GM21737 (cell line): ENCODE measurements around the gene MAN1A1.

ENCODE experiments used
- ATAC-seq: cut with Tn5 transposase; IDR thresholded peaks from one replicate; pipeline ENCODE4 v1.9.1; 2021; ENCODE audit warnings: mild to moderate bottlenecking, moderate library complexity; ENCODE audit not compliant: unreplicated experiment

The MAN1A1 gene

DNA sequence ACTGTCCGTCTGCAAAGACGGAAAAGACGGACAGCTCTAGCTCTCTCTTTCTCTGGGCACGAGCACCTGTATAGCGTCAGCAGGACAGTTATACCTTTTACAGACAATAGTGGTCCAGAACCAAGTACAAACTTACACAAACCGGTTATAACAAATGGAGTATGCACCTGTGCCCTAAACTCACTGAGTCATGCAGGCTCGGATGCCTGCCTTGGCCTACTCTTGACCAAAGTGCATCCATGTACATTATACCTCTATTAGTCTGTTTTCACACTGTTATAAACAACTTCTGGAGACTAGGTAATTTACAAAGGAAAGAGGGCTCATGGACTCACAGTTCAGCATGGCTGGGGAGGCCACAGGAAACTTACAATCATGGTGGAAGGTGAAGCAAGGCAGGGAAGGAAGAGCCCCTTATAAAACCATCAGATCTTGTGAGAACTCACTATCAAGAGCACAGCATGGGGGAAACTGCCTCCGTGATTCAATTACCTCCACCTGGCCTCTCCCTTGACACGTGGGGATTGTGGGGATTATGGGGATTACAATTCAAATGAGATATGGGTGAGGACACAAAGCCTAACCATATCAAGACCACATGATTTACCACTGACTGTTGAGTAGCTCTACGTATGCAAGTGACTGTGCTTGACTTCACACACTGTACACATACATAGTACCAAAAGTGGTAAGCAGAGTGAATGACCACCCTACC, 23.1 kb downstream of the MAN1A1 start:
- ATAC-seq, result no peak

DNA sequence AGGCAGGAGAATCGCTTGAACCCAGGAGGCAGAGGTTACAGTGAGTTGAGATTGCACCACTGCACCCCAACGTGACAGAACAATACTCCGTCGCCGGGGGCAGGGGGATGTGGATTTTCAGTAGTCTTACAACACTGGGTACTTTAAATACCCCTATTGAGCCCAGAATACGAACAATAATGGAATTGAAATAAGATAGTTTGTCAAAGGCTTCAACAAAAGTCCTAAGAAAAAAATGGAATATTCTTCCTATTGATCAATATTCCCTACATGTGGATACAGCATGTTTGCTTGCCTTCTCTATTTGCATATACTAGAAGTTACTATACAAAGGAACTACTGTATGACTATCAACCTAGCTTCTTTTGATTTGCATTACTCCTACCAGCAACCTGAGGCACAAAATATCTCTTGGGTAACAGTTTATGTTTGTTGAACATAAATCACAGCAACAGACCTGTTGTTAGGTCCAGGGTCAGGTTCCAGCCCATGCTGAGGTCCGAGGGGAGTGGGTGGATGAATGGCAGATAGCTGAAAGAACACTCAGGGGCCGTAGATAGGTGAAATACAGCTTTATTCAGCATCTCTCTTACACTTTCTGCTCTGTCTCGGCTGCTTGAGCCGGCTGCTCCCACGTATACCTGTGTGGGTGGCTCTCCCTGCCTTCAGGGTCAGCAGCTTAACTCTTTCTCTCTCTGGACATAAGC, 23.8 kb downstream of the MAN1A1 start:
- ATAC-seq, result no peak

DNA sequence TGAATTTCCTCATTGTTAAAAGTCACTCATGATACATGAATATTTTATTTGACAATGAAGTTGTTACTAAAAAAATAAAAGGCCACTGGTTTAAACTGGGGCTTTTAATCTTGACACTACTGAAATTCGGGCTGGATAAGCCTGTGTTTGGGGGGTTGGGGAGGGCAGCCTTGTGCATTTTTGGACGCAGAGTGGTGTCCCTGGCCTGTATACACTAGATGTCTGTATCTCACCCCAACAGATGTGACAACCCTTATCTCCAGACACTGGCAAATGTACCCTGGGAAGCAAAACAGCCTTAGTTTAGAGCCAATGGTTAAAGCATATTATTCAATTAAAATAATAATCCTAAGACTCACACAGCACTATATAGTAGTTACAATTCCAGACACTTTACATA, 24.8 kb downstream of the MAN1A1 start:
- ATAC-seq, result no peak

DNA sequence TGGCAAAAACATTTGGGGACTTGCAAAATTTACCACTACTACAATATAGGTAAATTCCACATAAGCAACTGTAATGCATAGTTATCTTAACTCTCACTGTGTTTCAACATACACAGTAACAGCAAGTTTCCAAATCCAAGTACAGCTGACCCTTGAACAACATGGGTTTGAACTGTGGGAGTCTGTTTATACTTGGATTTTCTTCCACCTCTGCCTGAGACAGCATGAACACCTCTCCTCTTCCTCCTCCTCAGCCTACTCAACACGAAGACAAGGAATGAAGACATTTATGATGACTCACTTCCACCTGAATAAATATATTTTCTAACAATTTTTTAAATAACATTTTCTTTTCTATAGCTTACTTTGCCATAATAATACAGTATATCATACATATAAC, 25.6 kb downstream of the MAN1A1 start:
- no peak for ATAC-seq

DNA sequence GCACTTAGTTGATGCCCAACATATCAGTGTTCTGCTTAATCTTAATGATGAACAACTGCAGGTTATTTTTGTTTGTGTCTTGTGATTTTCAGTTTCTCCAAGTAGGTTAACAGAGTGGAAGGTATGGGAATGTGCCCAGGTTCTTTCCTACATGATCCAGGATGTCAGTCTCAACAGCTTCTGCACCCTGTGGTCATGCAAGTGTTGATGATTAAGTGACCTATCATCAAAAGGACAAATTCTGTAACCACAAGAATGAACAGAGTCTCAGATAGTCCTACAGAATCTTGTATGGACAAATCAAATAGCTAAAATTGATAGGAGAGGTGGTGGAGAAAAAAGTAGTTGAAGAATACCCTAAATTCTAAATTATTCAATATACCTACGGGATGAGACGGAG, 26.1 kb downstream of the MAN1A1 start:
- no peak for ATAC-seq

DNA sequence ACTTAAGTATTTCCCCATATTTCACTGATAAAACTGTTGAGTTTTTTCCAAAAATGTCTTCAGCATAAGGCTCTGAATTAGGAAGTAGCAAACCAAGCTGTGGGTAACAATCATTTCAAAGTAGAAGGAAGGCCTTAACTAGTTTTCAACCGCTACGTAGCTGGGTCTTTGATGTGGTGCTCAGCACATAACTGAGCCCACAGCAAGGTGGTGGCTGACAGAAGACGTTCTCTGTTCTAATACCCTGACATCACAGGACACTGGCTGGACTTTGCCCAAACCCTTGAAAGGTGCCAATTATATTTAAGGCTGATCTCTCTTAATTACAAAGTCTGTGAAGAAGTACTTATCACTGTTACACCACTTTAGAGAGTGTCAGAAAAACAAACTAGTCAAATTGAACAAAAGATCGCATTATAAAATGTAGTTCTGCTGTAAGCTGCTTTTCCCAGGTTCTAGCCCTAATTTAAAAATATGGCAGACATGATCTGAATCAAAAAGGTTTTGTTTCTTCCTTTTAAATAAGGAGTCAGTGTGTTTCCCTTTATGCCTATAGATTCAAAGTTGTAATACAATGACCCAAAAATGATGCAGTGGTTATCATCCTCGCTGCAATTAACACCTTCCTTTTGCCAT, 26.7 kb downstream of the MAN1A1 start:
- ATAC-seq, result no peak

DNA sequence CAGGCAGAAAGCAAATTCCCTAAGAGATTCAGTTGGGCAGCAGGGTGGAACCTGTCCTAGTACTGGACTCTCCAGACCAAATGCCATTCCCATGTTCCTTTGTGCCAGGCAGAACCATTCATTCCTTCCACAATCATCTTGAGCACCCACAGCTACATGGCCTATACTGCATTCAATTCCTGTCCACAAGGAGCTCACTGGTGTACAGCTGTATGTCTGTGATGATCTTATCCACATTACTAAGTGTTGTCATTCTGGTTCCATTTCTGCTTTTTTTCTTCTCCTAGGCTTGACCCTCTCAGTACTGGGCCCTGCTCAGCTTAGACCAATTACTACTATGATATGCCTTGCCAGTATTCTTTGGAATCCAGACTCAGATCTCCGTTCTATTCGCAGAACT, 27.5 kb downstream of the MAN1A1 start:
- no peak for ATAC-seq

DNA sequence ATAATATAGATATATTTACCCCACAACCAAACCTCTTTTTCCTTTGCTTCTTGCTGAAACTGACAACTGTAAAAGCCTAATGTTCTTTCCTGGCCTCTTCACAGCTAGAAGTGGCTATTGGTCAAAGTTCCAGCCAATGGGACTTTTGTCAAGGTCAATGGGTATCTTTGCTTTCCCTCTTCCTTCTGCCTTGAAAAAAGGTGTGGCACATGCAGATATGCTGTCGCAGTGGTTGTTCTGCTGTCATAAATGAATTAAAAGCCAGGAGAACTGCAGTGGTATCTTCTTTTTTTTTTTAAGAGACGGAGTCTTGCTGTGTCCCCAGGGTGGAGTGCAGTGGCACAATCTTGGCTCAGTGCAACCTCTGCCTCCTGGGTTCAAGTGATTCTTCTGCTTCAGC, 29.9 kb downstream of the MAN1A1 start:
- no peak for ATAC-seq

DNA sequence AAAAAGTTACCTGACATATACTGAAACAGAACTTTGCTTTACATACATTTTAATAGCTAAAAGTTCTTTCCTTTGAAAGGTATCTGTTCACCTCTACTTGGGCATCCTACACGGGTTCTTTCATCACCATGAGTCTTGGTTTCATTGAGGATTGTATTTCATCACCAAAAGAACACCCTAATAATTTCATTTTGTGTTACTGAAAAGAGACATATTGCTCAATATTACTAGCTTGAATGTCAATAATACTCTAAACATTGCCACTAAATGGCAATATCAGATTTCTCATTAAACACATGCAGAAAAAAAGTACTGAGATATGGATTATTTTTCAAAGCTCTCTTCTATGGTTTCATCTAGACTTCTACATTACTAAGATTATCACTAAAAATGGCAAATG, 30.8 kb downstream of the MAN1A1 start:
- no peak for ATAC-seq

DNA sequence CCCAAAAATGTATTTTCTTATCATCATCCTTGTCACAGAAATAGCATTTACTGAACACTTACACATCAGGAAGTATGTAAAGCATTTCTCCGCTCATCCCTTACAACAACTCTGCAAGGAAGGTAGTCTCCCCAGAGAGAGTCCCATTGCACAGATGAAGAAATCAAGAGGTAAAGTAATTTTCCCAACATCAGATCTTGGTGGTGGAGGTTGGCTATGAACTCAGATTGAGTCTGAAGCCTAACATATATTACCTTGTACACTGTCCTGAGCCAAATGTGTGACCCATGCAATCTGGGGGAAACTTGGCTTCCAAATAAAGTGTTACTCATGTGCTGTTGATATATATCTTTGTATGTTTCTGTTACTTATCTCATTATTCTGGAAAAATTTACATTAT, 31.4 kb downstream of the MAN1A1 start:
- no peak for ATAC-seq

DNA sequence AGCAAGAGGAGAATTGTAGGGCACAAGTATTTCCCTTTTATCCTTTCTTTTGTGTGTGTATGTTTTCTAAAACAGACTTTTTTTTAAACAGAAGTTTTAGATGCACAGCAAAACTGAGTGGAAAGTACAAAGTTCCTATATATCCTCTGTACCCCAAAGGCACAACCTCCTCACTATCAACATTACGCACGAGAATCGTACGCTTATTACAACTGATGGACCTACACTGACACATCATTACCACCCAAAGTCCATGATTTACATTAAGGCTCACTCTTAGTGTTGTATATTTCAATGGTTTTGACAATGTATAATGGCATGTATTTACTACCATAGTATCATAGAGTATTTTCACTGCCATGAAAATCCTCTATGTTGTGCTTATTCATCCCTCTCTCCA, 32.6 kb downstream of the MAN1A1 start:
- no peak for ATAC-seq

DNA sequence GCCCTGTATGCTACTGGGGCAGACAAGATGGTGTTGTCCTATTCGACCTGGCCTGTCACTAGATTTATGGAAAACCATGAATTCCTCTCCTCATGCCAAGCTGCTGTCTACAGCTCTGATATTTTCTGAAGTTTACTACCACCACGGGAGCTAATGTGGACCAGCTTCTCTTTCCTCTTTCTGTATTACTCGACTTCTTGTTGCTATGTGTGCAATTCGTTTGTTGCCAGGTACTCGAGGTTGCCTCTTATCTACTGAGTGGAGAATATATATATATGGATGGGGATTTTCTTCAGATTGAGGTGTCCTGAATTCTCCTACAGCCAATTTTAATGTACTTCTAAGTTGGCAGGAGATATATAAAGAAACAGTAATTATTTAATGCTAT, 34.7 kb downstream of the MAN1A1 start:
- ATAC-seq, result peak; percentile 36

DNA sequence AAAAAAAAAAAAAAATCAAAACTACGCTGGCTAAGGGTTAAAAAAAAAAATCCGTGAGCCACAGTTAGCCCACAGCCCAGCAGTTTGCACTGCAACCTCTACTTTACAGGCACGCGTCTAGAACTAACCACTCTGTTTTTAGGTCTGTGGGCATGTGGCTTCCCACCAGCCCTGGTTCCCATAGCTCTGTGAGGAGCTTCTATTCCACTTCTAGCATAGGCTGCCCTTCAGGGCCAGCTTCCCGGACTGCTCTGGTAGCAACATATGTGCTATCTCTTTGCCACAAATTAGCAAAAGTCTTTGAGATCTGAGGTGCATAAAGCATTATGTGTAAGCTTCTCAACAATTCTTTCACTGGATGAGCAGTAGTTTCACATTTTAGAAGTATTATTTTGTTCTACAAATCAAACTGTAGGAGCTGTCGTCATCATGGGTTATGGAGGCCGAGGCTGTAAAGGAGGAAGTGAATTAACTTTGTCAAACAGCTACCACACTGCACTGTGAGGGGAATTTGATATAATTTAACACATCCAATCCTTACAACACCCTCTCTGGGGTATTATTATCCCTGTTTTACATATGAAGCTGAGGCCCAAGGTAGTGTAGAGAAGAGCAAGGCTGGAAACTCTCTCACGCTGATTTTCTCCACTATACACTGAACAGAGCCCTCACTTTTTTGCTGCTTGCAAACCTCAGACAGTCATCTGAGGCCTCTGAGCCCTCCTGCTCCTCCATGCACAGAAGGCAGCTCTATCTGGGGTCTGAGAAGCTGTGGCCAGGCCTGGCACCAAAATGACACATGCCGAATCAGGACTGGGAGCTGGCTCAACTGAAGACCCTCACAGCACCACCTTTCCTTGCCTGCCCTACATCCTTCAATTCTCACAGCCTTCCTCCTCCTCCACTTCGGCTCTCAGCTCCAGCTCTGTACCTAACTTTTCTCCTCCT, 35.4 kb downstream of the MAN1A1 start:
- peak; percentile 49 for ATAC-seq

DNA sequence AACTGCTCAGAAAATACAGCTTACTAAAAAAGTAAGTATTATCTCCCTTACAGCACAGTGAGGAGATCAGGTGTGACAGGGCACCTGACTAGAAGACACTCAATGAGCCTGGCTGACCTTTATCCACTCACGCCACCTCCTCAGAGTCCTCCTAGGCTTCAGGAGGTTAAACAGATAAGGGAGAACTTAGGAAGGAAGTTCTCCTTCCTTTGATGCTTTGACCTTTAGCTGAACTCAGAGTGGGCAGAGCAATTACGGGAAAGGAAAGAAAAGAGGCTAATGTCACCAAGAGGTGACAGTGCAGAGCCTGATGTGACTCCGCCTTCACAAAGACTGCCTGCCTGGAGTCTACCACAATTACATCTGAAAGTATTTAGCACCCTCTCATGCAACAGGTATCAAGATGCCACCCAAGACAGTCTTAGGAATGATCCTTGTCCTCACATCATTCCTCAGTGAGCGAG, 36.7 kb downstream of the MAN1A1 start:
- peak; percentile 46 for ATAC-seq

DNA sequence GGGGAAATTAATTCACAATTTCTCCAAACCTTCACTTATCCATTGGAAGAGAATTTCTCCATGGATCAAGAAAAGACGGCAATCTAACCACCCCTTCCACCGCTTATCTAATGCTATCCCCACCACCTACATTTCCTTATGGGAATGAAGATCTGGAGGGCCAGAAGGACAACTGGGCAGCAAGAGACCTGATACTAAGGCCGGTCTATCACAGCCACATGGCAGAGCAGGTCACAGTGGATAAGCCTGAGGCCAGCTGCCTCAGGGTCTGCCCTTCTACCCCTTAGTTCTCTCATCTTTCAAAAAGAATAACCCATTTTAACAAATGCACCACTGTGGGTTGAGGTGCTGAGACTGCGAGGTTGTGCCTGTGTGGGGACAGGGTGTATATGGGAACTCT, 37.1 kb downstream of the MAN1A1 start:
- ATAC-seq, result no peak

DNA sequence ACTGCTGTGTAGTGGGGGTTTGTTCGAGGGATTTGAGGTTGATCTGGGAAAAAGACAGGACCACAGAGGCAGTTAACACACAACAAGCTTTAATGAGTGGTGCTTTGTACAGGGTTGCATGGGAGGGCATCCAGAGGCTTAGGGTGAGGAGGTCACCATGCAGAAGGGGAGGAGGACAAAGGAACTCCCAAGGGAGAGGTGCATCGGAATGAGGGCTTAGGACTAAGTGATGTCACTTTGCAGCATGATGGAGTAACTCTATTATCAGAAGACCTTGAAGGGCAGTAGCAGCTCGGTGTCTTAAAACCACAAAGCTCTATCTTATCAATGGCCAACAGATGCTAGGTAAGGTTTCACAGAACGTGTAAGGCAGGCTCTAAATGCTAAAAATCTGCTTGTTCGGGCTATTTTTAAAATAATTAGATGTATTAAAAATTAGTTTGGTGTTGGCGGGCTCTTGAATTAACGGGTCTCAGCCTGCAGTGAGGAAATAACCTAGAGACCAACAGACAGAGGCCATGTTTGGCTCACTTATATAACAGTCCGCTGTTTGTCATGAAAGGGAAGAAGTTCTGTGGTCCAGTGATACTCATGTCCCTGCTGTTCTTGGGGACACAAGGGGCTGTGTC, 37.9 kb downstream of the MAN1A1 start:
- ATAC-seq, result no peak

DNA sequence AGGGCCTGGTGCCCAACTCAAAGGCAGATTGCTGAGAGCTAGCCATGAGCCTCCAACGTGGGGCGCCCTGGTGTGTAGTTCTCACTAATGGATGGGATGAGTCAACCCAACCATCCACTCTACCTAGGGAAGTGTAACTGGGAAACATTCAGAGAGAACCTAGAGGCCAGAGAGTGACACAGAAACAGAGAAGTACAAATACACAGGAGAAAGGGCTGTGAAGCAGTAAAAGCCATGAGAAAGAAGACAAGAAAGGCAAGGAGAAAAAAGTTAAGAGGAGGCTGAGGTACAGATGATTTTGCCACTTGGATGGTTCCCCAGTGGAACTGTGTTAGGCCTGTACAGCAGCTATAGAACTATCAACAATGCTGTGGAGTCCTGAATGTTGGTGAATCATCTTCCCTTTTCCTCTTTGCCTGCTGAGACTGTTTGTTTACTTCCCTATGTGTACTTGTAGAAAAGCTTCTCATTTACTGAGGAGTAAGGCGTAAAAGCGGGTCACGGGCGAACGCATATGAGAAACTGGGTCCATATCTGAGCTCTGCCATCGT, 39.0 kb downstream of the MAN1A1 start:
- no peak for ATAC-seq

DNA sequence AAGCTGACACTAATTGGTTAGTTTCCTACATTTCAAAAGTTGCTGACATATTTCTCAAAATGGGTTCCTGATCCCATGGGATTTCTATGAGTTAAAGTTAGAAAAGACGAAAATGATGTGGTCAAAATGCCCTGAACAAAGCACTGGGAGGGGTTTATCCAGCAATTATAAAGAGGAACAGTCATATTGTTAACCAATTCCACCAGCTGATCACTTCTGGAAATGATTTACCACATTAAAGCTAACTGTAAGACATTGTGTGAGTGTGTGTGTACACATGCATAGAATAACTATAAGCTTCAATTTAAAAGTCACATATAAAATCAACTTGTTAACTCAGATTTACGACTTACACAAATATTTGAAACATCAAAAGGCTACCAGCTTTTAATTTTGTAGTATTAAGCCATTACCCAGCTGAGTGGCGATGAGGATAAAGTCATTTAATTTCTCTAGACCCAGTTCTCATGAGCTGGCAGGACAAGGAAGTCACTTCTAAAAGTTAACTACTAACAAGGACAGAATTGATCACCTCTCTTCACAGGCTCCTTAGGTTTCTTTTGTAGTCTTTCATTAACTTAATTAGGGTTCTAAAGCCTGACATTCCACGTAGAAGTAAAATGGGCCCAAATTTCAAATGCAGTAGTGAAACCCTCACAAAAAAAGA, 40.4 kb downstream of the MAN1A1 start:
- ATAC-seq, result no peak

DNA sequence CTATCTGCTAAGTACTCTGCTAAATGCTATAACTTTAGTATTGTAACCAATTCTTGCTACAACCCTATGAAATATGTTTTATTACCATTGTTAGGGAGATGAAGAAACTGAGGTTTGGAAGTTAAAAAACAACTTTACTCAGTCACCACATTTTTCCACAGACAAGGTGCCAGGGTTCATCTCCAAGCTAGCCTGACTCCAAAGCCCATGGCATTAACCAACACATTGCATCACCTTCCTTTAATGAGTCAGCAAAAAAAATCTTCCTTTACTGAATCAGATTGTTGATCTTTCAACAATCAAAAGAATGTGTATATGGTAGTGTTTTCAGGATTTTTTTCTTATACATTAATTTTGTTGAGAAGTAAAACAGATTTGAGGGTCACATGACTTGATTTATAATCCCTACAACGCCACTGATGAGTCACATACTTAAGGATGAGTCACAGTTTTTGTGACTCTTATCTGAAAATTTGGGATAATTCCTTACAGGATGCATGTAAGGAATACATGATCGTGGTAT, 41.5 kb downstream of the MAN1A1 start:
- ATAC-seq, result no peak

DNA sequence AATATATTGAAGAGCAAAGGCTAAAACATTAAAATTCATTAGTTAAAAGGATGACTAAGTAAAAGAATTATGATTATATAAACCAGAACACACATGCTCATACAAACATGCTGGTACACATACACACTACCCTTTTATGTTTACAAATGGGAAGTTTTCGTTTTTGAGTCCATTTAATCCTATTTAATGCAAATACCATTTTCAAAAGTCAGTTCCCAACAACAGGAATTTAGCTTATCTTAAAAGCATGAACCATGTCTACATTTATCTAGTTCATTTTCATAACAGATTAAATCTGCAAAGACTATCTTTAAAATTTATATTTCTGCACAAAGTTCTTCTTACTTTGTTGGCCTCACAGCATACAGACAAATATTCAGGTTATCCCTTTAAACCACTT, 42.5 kb downstream of the MAN1A1 start:
- no peak for ATAC-seq
